ENCODE results near the gene BRAT1.
"Not testable (repeated sequence)": the region's sequence is repeated elsewhere in the genome, so short reads cannot be mapped to it uniquely, and the experiment has no call there.

The BRAT1 gene

DNA sequence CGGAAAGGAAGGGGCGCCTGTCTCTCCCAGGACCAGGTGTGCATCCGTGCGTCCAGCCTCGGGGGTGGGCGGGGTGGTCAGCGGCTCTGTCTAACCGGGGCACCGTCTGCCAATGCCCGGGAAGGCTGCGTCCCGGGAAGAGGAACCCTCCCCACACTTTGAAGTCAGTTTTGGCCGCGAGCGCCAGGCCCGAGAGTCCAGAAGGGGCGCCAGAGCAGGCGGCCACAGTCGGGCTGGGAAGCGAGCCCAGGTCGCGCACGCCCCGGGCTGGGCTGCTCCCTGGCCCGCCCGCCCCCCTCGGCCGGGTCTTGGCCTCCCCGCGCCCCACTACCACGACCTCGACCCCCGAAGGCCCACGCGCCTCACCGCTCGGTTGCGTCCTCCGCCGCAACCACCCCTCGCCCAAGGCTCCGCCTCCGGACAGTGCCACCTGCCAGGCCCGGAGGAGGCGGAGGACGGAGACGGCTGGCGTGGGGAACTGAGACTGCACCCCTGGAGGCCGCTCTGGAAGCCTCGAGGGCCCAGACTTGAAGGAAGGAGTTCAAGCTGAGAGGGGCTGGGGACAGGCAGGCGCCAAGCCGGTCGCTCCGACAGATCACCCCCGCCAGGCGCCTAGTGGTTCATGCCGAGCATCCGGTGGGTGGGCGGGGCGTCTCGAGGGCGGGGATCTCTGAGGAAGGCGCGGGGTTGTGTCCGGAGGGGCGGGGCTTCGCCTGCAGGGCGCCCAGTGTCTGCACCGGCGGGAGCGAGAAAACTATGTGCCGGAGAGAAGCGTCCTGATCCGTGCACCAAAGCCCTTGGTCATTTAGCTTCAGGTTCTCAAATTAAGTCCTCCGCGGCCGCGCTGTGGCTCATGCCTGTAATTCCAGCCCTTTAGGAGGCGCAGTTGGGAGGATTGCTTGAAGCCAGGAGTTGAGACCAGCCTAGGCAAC, at the start of gene BRAT1:
Gene BRAT1, minus strand, starts transcription at position 404 of the 932 bp plus-strand sequence. CDS start 1,093 bp downstream, outside the sequence.
- peak; percentile 97 for DNase-seq (ENCODE audit: low spot score)

DNA sequence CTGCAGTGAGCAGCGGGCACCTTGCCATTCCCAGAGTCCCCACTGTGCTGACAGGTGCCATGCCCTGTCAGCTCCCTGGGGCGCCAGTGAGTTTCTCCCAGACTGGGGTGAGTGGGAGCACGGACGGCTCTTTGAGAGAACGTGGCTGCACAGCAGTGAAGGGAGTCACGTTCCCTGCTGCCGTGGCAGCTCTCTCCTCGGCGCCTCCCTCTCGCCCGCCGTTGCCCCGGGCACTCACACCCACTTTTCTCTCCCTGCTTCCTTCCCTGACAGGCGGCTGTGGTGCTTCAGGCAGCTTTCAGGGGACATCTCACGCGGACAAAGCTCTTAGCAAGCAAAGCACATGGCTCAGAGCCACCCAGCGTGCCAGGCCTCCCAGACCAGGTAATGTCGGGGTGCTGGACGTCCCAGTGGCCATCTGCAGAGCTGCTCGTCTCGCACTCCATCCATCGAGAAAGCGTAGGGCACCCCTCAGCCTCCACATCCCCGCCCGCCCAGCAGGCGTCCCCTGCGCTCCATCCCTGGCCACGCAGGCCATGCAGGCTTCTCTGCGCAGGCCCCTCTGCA, 49.4 kb upstream of the BRAT1 start:
- no peak for DNase-seq (ENCODE audit: low spot score)

DNA sequence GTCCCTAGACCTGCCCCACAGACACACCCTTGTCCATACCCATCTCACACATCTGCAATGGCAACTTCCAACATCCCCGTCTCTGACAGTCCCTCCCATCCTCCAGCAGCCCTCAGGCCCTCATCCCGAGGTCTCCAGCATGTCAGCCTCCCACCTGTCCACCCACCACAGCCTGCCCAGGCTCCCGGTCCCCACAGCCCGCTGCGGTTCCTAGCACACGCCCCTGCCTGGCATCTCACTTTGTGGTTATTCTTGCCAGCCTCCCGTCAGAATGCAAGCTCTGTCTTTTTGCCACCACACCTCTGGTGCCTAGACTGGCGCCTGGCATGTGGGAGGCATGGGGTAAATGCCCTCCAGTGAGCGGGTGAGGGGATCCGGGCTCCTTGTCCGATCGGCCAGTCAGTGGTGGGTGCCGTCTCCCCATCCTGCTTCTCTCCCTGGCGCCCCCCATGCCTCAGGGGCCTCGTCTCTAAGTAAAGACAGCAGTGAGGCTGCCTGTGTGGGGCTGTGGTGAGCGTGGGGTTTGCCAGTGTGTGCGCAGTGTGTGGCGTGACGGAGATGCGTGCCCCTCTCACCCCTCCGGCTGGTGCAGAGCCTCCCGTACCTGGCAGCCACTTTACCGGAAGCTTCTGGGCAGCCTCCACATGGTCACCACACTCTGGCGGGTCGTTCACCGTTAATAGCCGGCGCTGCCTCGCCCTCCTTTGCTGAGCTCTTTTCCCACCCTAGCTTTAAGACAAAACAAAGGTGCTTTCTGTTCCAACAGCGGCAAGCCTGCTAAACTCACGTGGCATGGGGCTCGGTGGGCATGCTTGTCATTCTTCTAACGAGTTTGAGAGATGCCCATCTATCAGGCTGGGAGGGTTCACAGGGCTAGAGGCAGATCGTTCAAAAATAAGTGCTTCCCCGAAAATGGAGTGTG, 48.0 kb upstream of the BRAT1 start:
- DNase-seq (ENCODE audit: low spot score), result no peak

DNA sequence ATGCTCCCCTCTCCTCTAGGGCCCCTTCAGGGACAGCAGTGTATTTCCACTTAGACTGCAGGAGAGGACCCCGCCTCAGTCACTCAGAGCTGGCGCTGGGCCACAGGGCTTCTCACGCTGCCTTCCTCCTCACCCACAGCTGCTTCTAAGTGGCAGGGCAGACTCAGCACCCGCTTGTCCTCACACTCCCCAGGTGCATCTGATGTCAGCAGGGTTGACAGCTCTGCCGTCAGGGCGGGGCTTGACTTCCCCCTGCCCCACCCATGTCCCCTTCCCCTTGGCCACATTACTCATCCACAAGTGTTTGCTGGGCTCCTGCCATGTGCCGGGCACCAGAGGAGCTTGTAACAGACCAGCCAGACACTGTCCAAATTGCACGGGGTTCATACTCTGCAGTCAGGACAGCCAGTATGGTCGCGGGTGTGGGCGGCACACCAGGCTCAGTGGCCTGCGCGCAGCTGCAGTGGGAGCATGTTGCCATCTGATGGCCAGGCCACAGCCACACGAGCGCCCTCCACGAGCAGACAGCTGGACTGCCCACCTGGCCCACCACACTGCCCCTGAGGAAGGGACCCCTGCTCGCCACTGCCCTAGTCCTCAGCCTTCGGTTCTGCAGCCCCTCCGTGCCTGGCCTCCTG, 47.2 kb upstream of the BRAT1 start:
- peak; percentile 87 for DNase-seq (ENCODE audit: low spot score)

DNA sequence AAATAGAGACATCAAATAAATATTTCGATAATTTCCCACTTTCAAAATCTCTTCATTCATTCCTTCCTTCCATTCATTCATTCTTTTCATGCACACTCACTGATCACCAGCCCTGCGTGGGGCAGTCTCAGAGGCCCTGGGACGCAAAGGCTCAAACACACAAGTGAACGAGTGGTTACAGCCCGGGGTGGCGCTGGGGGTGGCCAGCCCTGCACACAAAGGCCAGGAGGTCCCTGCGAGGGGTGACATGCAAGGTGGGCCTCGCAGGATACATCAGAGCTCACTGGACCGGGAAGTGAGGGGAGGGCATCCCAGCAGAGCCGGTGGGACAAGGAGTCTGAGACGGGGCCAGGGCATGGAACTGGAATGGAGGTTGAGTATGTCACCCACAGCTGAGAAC, 46.6 kb upstream of the BRAT1 start:
- DNase-seq (ENCODE audit: low spot score), result no peak

DNA sequence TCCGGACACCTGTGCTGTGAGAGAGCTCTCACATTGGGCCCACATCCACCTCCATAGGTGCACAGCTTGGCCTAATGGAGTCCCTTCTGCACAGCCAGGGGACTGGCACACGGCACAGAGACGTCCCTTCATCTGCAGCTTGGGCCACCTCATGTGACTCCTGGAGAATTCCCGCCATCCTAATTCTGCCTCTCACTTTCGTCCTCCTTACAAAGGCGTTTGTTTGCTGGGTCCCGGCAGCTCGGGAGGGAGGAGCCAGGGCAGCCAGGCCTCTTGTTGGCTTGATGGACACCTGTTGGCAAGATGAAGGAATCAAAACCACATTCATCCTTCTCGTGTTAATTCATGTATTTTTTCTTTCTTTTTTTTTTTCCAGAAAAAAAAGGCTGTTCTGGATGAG, 45.7 kb upstream of the BRAT1 start:
- DNase-seq (ENCODE audit: low spot score), result no peak

DNA sequence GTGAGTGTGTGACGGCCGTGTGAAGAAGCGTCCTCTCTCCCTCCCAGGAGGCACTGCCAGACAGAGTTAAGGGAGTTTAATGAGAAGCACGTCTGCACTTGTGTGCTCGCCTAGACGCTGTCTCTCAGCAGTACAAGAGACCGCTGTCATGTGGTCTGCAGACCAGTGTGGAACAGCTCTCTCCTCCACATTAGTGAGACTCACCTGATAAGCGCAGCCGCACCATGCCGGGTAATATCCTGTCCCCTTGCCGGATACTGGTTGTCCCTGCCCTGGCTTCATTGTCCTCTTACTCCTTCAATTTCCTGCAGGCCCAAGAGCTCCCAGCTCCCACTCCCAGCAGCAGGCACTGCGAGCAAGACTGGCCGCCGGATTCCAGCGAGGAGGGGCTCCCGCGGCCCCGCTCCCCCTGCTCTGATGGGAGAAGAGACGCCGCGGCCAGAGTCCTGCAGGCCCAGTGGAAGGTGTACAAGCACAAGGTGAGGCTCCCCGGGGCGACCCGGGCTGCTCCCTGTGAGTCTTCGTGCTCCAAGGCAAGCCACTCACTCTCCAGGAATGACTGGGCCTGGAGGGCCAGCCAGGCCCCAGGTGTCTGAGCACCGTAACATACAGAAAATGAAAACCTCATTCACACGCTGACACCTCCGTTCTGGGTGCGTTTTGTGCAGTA, 43.0 kb upstream of the BRAT1 start:
- DNase-seq (ENCODE audit: low spot score), result no peak

DNA sequence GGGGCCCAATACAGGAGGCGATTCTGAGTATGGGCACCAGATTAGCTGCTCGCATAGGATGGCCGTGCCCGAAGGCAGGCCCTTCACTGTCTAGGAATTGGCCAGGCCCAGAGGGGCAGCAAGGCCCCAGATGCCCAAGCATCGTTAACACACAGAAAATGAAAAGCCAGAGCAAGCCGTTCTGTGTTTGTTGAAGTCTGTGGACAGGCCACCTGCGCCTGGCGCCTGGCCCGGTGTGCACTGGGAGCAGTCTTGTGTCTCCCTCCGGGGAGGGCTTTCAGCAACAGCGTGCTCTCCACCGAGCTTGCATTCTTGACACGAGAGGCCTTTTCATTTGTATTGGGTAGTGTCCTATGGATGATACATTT, 41.9 kb upstream of the BRAT1 start:
- DNase-seq (ENCODE audit: low spot score), result no peak

DNA sequence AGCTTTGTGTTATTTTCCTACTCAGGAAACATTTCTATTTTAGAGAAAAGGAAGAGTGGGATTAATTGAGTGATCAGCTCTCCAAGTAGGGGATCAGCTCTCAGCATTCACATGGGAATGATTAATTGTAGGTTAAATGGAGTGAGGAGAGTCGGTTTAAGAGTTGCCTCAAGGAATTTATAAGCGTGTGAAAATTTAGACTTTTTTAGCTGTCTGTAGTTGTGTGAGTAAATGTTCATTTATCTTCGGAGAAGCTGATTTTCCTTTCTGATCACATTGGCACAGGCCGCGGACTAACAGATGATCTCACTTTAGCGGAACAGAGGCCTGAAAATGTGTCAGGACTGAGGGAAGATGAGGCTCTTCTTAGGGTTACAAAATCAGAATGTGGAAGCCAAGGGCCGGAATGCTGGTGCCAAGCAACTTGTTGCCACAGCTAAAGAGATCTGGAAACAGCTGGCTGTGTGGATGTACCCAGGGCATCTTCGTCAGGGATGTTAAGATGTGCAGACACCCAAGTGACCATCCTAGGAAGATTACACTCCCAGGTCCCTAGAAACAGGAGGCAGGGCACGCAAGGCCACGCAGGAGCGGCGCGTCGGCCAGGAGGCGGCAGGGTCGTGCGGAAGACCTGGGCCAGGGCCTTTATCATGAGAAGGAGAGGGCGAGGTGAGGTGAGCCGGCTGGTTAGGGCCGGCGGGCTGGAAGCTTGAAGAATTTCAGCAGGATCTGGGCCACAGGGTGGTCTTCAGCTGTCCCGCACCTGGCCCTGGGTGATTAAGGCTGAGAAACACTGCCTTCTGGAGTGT, 41.3 kb upstream of the BRAT1 start:
- DNase-seq (ENCODE audit: low spot score), result no peak

DNA sequence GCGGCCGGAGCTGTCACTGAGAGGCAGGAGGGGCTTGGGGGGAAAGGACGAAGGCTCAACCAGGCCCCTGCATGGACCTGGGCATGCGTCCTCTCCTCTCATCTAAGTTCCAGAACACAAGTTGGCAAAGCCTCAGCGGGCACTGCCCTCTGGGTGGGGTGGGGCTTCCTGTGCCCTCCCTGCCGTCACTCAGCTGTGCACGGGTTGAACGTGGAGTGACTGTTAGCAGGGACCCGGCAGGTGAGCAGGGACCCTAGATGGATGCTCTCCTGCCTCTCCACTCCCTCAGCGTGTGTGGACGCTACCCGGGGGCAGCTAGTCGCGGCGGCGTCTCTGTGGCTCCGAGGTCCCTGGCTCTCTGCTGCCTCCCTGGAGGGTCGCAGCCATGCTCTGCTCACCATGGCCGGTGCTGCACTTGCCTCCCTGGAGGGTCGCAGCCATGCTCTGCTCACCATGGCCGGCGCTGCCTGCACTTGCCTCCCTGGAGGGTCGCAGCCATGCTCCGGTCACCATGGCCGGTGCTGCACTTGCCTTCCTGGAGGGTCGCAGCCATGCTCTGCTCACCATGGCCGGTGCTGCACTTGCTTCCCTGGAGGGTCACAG, 40.0 kb upstream of the BRAT1 start:
- DNase-seq (ENCODE audit: low spot score), result no peak

DNA sequence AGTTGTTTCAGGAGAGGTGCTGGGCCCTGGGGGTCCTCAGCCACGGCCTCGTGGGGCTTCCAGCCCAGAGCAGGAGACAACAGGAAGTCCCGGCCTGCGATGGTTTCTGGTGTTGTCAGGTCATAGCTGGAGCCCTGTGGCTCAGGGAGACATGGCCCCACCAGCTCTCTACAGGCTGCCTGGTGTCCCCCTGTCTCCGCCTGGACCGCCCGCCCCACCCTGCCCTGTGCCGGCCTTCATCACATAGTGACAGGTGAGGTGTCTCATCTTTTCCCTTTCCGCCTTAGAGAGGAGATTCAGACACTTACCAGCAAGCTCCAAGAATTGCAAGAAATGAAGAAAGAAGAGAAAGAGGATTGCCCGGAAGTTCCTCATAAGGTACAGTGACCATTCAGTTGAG, 39.3 kb upstream of the BRAT1 start:
- no peak for DNase-seq (ENCODE audit: low spot score)

DNA sequence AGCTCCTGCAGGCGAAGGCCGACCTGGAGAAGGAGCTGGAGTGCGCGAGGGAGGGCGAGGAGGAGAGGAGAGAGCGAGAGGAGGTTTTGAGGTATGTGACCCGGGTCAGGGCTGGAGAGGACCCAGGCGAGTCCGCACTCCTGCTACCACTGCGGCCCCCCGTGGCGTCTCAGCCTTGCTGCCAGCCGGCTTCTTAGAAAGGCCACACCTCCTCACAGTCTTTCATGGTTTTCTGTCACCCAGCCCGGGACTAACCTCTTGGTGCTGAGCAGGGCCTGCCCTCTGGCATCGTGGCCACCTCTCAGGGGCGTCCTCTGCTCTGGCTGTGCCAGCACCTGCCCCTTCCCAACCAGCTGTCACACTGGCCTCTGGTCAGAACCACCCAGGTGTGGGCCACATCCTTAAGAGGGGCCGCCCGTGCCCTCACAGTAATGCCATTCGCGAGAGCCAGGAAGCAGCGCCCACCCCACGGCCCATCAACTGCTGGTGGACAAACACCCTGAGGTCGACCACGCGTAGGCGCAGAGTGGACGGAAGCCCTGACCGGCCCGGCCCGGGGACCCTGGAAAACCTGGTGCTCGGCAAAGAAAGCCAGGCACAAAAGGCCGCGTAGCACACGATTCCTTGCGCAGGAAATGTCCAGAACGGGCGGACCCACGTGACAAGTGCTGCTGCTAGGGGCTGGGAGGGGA, 37.9 kb upstream of the BRAT1 start:
- no peak for DNase-seq (ENCODE audit: low spot score)

DNA sequence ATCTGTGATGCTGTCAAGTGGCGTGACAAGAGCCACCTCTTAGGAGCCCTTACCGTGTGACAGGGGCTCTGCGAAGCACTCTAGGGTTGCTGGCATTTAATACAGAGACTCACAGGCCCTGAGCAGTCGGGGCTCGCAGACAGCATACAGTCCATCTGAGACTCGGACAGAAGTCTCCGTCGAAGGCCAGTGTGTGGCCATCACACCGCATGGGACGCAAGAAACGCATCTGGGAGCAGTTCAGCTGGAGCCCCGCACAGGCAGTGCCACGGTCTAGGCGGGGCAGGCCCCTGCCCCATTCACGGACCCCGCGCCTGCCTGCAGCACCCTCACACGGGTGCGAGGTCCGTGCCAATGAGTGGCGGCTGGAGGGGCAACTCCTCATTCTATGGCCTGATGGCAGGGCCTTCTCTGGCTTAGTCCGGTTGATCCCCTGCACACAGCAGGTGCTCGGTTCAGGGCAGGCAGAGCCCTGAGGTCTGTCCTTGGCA, 37.1 kb upstream of the BRAT1 start:
- no peak for DNase-seq (ENCODE audit: low spot score)

DNA sequence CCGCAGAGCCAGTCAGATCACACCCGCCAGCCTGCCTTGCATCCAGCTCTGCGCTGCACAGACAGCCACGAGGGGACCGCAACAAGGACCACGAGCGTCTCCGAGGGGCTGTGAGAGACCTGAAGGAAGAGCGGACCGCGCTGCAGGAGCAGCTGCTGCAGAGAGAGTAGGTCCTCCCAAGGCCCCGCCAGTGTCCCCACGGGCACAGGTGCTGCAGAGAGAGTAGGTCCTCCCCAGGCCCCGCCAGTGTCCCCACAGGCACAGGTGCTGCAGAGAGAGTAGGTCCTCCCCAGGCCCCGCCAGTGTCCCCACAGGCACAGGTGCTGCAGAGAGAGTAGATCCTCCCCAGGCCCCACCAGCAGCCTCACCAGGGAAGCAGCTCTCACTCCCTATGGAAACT, 34.6 kb upstream of the BRAT1 start:
- DNase-seq (ENCODE audit: low spot score), result not testable (repeated sequence)

DNA sequence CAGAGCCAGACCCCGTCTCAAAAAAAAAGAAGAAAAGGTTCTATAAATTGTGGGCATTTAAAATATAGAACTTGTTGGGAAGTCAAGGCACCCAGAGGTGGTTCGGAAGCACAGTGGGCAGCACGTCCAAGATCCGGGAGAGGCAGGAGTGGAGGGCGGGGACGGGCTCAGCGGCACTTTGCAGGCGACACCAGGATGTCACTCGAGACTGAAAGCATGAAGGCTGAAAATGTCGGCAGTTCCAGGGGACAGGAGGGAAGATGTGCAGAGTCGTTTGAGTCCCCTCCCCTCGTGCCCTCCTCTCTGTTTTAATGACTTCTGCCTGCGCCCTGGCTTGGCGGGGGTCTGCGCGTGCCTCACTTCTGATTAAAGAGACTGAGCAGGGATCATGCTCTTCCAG, 34.0 kb upstream of the BRAT1 start:
- DNase-seq (ENCODE audit: low spot score), result no peak

DNA sequence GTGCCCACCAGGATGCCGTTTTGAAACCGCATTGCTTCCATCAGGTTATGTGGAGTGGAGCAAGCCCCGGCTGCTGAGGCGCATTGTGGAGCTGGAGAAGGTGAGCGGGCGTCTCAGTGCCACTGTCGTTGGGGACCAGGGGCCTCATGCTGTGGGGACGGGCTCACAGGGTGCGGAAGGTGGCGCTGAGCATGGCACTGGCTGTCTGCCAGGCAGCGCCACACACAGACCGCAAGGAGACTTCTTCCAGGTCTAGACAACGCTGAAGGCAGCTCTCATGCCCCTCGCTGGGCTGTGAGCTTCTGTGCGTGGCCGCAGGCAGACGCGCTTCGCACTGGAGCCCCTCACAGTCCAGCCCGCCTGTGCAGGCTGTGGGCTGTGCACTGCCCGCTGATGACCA, 32.5 kb upstream of the BRAT1 start:
- DNase-seq (ENCODE audit: low spot score), result no peak

DNA sequence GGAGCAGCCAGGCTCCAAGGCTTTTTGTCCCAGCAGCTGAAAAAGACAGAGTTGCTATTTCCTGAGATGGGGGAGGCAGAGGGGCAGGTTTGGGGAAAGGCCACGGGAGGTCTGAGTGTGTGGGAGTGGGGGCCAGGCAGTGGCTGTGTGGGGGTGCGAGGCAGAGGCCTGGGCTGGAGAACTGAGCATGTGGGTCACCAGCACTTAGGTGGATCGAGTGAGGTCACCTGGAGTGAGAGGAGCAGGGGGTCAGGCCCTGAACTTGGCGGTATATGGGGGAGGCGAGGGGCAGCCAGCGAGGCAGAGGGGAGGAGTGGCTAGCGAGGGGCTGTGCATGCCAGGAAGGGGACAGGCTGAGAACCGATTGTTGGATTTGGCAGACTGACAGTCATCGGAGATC, 31.8 kb upstream of the BRAT1 start:
- DNase-seq (ENCODE audit: low spot score), result no peak

DNA sequence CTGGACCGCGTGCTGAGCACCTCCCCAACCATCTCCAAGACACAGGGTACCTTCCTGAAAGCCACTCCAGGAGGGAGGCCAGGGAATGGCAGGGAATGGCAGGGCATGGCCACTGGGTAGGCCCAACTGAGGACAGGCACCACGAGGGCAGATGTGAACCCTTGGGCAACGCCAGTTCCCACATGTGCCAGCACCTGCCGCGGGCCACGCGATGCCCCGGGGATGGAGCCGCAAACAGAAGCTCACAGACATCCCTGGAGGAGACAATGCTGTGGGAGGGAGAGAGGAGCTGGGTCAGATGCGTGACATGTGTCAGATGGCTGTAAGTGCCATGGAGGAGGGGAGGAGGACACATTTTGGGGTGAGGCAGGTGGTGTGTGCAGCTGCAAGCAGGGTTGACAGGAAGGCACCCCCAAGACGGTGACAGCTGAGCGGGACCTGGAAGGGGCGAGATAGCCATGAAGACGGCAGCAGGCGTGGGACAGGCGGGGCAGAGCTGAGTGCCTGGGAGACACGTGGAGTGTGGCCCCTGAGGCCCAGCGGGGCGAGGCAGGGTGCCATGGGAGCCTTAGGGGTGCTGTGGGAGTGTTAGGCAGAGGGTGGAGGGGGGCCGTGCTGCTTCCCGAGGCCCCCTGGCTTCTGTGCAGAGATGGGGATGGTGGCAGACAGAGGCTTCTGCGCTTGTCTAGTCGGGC, 31.1 kb upstream of the BRAT1 start:
- DNase-seq (ENCODE audit: low spot score), result no peak

DNA sequence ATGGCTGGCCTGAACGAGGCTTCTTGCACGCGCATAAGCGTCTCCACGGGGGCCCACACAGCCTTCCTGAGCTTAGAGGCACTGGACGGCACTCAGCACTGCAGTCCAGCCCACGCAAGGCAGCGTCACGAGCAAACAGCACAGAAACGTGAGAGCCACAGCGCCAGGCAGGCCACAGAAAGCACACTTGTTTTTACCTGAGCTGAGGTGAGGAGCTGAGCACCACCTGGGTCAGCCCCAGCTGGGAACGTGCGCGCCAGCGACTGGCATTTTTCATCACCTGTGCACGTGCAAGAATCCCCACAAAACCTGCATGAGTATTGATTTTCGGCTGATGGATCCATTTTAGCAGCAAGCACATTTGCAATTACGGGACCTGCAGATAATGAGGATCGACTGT, 30.1 kb upstream of the BRAT1 start:
- DNase-seq (ENCODE audit: low spot score), result no peak
